ENCODE measurements around the gene RPS6KA4.

Gene RPS6KA4

DNA sequence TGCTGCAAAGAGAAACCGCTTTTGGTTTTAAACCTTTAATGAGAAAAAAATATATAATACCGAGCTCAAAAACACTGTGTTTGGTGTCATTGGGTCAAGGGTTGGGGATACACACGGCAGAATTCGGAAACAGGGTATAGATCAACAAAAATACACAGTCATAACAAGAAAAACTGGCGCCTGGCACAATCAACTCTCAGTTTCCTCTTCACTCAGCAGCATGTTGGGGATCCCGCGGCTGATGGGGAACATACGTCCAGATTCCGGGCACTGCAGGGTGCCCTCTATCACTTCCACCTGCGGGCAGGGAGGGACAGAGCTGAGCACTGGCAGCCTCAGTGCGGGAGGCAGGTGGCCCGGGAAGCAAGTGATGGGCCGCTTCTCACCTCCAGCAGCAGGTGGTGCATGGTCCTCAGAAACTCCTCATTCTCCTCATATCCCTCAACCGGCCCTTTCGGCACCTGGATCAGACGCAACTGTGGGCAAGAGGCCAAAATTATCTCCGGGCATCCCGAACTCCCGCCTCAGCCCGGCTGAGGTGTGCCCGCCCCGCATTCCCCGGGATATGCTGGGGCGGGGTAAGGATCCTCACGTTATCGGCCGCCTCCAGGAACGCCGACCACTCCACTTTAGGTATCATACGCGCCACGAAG lies 42.2 kb upstream of the RPS6KA4 start:
- DNase-seq (ENCODE audit: low read depth): peak; percentile 59
- peak overlapping the region; percentile 99 for H3K4me3 ChIP-seq (ENCODE audit: low read depth, low read length)

DNA sequence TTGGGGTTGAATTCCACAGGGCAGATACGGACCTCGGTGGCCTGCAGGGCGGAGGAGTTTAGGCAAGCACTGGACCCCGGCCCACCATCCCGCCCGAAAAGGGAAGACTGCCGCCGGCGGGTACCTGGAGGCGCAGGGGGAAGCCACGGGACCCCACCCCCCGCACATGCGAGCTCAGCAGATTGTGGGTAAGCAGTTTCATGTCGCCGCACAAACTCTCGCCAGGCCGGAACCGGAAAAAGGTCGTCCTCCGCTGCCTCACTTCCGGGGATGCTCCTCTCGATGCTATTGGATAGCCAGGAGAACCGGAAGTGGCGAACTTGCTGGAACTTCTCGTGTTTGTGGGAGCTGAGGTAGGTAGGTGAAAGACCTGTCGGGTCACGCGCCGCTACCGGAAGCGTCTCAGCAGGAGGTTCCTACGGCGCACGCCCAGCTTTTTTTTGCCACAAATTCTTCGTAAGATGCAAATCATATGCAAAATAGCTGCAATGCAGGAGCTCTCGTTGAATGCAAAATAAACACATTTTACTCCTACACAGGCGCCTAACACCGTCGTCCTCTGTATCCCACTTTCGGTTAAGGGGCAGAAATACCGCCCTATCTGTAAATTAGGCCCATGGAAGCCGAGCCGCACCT lies 41.5 kb upstream of the RPS6KA4 start, which contains the start of gene TRMT112:
TRMT112 (minus strand) TSS at position 235 of the 636 bp plus-strand sequence; CDS start at position 202, 33 bp downstream.
- peak within 1 kb of the TSS; percentile 99 for H3K4me3 ChIP-seq (ENCODE audit: low read depth, low read length)
- TF ChIP-seq, protein P1, sequence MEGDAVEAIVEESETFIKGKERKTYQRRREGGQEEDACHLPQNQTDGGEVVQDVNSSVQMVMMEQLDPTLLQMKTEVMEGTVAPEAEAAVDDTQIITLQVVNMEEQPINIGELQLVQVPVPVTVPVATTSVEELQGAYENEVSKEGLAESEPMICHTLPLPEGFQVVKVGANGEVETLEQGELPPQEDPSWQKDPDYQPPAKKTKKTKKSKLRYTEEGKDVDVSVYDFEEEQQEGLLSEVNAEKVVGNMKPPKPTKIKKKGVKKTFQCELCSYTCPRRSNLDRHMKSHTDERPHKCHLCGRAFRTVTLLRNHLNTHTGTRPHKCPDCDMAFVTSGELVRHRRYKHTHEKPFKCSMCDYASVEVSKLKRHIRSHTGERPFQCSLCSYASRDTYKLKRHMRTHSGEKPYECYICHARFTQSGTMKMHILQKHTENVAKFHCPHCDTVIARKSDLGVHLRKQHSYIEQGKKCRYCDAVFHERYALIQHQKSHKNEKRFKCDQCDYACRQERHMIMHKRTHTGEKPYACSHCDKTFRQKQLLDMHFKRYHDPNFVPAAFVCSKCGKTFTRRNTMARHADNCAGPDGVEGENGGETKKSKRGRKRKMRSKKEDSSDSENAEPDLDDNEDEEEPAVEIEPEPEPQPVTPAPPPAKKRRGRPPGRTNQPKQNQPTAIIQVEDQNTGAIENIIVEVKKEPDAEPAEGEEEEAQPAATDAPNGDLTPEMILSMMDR (IDR thresholded peaks at IDR 0.05; ENCODE audit: insufficient read depth, low read depth, low read length, missing control alignments): no peak
- DNase-seq (ENCODE audit: low read depth): peak; percentile 100

More for the DNA sequence above, 42.2 kb upstream of the RPS6KA4 start:
- TF ChIP-seq, protein P1 (IDR thresholded peaks at IDR 0.05; ENCODE audit: insufficient read depth, low read depth, low read length, missing control alignments): peak; percentile 15

DNA sequence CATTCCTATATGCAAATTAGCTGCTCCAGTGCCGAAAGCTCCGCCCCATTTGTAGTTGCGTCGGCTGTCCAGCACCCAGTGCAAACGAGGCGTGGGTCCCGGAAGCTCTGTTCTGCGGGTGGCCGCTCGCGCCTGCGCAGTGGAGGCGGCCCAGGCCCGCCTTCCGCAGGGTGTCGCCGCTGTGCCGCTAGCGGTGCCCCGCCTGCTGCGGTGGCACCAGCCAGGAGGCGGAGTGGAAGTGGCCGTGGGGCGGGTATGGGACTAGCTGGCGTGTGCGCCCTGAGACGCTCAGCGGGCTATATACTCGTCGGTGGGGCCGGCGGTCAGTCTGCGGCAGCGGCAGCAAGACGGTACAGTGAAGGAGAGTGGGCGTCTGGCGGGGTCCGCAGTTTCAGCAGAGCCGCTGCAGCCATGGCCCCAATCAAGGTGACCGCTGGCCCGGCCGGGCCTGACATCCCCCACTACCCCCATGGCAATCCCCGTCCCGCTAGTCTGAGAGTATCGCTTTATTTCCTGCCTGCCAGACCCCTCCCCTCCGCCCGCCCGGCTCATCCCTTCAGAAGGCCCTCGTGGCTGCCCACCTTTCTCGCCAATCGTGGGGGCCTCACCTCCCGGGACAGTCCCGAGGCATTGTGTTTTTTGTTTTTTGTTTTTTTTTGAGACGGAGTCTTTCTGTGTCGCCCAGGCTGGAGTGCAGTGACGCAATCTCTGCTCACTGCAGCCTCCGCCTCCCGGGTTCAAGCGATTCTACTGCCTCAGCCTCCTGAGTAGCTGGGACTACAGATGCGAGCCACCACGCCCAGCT lies 40.8 kb upstream of the RPS6KA4 start, which contains the start of gene PRDX5:
PRDX5 (plus strand) TSS at position 161 of the 805 bp plus-strand sequence; CDS start at position 256, 95 bp downstream.
- TF ChIP-seq, protein P1 (IDR thresholded peaks at IDR 0.05; ENCODE audit: insufficient read depth, low read depth, low read length, missing control alignments): peak; percentile 38
- DNase-seq (ENCODE audit: low read depth): peak; percentile 98
- H3K4me3 ChIP-seq (ENCODE audit: low read depth, low read length): peak within 1 kb of the TSS; percentile 99

- peak overlapping the region; percentile 99 for H3K4me3 ChIP-seq (ENCODE audit: low read depth, low read length)
- no peak for DNase-seq (ENCODE audit: low read depth)
- TF ChIP-seq, protein P1 (IDR thresholded peaks at IDR 0.05; ENCODE audit: insufficient read depth, low read depth, low read length, missing control alignments): no peak
These were observed 39.9 kb upstream of the RPS6KA4 start for GRCh38 chr11:64318766-64319761.

DNA sequence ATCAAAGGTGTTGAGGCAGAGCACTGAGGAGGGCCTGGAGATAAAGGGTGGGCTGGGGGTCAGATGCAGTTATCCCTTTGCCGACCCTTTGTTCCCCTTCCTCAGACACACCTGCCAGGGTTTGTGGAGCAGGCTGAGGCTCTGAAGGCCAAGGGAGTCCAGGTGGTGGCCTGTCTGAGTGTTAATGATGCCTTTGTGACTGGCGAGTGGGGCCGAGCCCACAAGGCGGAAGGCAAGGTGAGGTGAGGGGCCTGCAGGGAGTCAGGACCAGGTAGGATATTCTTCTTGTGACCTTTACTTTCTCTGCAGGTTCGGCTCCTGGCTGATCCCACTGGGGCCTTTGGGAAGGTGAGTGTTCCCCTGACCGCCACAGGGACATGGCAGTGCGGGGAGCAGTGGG lies 38.4 kb upstream of the RPS6KA4 start:
- no peak overlapping the region for H3K4me3 ChIP-seq (ENCODE audit: low read depth, low read length)
- no peak for DNase-seq (ENCODE audit: low read depth)
- TF ChIP-seq, protein P1 (IDR thresholded peaks at IDR 0.05; ENCODE audit: insufficient read depth, low read depth, low read length, missing control alignments): no peak

GRCh38 chr11:64321026-64321425 lies 37.9 kb upstream of the RPS6KA4 start:
- no peak for DNase-seq (ENCODE audit: low read depth)
- TF ChIP-seq, protein P1 (IDR thresholded peaks at IDR 0.05; ENCODE audit: insufficient read depth, low read depth, low read length, missing control alignments): no peak
- no peak overlapping the region for H3K4me3 ChIP-seq (ENCODE audit: low read depth, low read length)
